HEK293 (cell line): ENCODE results near the gene KIAA1671.

Experiments
- KLF7 ChIP-seq: fragments of 450-650 bp; formaldehyde crosslinking; IDR thresholded peaks from 2 replicates; pipeline ENCODE4 v1.5.1; 2016; ENCODE audit warnings: missing biosample characterization, missing genetic modification characterization, borderline replicate concordance
- ZBTB20 ChIP-seq: fragments of 450-650 bp; formaldehyde crosslinking; IDR thresholded peaks from 2 replicates; pipeline ENCODE4 v1.5.1; 2016; ENCODE audit warnings: missing biosample characterization, missing genetic modification characterization
- ZBTB8A ChIP-seq: fragments of 450-650 bp; formaldehyde crosslinking; IDR thresholded peaks from 2 replicates; pipeline ENCODE4 v1.5.1; 2016; ENCODE audit warnings: missing biosample characterization, missing genetic modification characterization
- ZNF174 ChIP-seq: fragments of 450-650 bp; formaldehyde crosslinking; IDR thresholded peaks from 2 replicates; pipeline ENCODE4 v1.5.0; 2017; ENCODE audit warnings: missing biosample characterization, mild to moderate bottlenecking, missing genetic modification characterization
- ZNF23 ChIP-seq: fragments of 450-650 bp; formaldehyde crosslinking; IDR thresholded peaks from 2 replicates; pipeline ENCODE4 v1.5.1; 2016; ENCODE audit warnings: missing biosample characterization, missing genetic modification characterization, borderline replicate concordance
- ZNF391 ChIP-seq: fragments of 450-650 bp; formaldehyde crosslinking; IDR thresholded peaks from 2 replicates; pipeline ENCODE4 v1.5.1; 2016; ENCODE audit warnings: low read depth, missing biosample characterization, missing genetic modification characterization, borderline replicate concordance
- TF ChIP-seq, protein P1 (sequence below): fragments of 450-650 bp; formaldehyde crosslinking; IDR thresholded peaks from 2 replicates; pipeline ENCODE4 v1.5.1; 2016; ENCODE audit warnings: missing biosample characterization, missing genetic modification characterization

DNA sequence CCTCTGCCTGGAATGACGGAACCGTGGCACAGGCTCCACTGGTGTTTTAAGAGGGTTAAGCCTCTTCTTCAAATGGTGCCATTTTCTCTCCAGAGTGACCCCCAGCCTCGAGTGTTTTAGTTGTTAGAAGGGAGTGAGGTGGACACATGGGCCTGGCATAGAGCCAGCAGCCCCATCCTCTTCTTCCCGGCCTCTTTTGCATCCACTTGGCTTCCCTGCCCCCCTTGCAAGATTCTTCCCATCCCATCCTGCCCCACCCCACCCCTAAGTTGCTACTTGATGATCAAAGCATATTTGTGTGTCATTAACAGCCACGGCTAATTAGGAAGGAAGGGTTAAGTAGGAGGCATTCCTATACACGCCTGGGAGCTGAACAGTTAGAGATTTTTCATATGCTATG, 174.8 kb downstream of the KIAA1671 start:
- TF ChIP-seq ZNF23 (tag by site-specific recombination) (no peak), ZBTB20 (tag by site-specific recombination) (no peak), ZNF391 (no peak), ZNF174 (tag by site-specific recombination) (no peak), ZBTB8A (no peak), KLF7 (no peak)
- TF ChIP-seq, protein P1, sequence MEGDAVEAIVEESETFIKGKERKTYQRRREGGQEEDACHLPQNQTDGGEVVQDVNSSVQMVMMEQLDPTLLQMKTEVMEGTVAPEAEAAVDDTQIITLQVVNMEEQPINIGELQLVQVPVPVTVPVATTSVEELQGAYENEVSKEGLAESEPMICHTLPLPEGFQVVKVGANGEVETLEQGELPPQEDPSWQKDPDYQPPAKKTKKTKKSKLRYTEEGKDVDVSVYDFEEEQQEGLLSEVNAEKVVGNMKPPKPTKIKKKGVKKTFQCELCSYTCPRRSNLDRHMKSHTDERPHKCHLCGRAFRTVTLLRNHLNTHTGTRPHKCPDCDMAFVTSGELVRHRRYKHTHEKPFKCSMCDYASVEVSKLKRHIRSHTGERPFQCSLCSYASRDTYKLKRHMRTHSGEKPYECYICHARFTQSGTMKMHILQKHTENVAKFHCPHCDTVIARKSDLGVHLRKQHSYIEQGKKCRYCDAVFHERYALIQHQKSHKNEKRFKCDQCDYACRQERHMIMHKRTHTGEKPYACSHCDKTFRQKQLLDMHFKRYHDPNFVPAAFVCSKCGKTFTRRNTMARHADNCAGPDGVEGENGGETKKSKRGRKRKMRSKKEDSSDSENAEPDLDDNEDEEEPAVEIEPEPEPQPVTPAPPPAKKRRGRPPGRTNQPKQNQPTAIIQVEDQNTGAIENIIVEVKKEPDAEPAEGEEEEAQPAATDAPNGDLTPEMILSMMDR: no peak
